Epithelial cell of proximal tubule (primary cell): Measurements from ENCODE around the gene CHAF1B. TPM values are rescaled to one million over a fixed set of nuclear protein-coding genes. Genes with fewer than 3 reads are reported as not detected.
"Not testable (repeated sequence)": the region's sequence is repeated elsewhere in the genome, so short reads cannot be mapped to it uniquely, and the experiment has no call there.

Source experiments
- DNase-seq: peaks from one replicate; pipeline ENCODE4 v3.0.0-alpha.2; 2011; ENCODE audit warnings: low read depth
- H3K4me3 ChIP-seq: 2 replicates; pipeline ENCODE4 v1.5.1; 2011; ENCODE audit warnings: low read depth, mild to moderate bottlenecking, low read length
- CTCF ChIP-seq: conservative IDR thresholded peaks from 2 replicates; pipeline ENCODE4 v1.5.1; 2012; ENCODE audit warnings: low read depth, mild to moderate bottlenecking, low read length
- total RNA-seq: library from RNA; depleted of rRNA; stranded (reverse); fragments of >200 nt; gene quantifications from 2 replicates; pipeline ENCODE4 v1.2.3, GENCODE V29; 2015

The CHAF1B gene
- total RNA-seq, 1 donor from 2014 or later: 8.5 TPM

GRCh38 chr21:36375994-36376393 is 9.2 kb upstream of the CHAF1B start:
- no peak for DNase-seq
- TF ChIP-seq CTCF: no peak
- no peak overlapping the region for H3K4me3 ChIP-seq

- TF ChIP-seq CTCF: no peak
- no peak overlapping the region for H3K4me3 ChIP-seq
- no peak for DNase-seq
Observed at GRCh38 chr21:36377391-36377842, 7.8 kb upstream of the CHAF1B start.

DNA sequence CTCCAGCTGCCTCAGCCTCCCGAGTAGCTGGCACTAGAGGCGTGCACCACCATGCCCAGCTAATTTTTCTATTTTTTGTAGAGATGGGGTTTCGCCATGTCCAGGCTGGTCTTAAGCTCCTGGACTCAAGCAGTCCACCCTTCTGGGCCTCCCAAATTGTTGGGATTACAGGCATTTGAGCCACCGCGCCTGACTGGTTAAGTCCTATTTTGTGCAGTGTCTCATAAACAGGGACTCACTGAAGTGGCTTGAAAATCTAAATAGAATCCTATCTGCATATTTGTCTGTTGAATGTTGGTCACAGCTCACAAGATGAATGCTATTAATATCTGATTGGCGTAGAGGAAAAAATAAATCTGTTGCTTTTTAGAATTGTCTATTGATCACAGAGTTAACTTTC is 5.9 kb upstream of the CHAF1B start:
- DNase-seq: no peak
- no peak overlapping the region for H3K4me3 ChIP-seq
- no peak for TF ChIP-seq CTCF

DNA sequence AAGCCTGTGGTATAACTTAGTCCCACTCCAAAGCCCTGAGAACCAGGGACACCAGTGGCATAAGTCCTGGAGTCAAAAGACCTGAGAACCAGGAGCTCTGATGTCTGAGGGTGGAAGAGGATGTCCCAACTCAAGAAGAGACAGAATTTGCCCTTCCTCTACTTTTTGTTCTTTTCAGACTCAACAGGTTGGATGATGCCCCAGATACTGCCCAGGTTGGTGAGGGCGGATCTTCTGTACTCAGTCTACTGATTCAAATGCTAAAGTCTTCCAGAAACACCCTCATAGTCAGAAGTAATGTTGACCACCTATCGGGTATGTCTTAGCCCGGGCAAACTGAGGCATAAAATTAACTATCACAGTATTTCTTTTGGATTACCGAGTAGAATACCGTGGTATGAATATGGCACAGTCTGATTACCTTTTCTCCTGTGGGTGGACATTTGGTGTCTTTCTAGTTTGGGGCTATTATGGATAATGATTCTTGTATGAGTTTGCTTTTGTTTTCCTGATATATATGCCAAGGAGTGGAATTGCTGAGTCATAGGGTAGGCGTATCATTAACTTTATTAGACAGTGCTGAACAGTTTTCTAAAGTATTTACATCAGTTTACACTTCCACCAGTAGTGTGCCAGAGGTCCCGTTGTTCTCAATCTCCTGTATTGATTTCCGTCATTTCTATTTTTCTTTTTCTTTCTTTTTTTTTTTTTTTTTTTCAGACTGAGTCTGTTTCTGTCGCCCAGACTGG is 3.2 kb upstream of the CHAF1B start:
- TF ChIP-seq CTCF: no peak

DNA sequence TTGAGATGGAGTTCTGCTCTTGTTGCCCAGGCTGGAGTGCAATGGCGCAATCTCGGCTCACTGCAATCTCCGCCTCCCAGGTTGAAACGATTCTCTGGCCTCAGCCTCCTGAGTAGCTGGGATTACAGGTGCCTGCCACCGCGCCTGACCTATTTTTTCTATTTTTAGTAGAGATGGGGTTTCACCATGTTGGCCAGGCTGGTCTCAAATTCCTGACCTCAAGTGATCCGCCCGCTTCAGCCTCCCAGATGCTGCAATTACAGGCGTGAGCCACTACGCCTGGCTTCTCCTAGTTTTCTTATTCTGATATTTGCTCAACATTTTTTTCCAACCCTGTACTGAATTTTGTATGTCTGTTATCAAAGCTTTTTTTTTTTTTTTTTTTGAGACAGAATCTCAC is 2.5 kb upstream of the CHAF1B start:
- DNase-seq, H3K4me3 ChIP-seq: not testable (repeated sequence)

More for the DNA sequence above, 3.2 kb upstream of the CHAF1B start:
- DNase-seq: peak; percentile 26
- H3K4me3 ChIP-seq: no peak overlapping the region

GRCh38 chr21:36384885-36385232 is 333 bp upstream of the CHAF1B start:
- TF ChIP-seq CTCF: no peak
- peak overlapping the region; percentile 68 for H3K4me3 ChIP-seq
- DNase-seq: no peak

GRCh38 chr21:36386031-36386642 is 945 bp downstream of the CHAF1B start:
- peak overlapping the region; percentile 68 for H3K4me3 ChIP-seq
- no peak for TF ChIP-seq CTCF
- no peak for DNase-seq
